Panc1 (cell line): ENCODE measurements around the gene ARHGDIA. TPM values are rescaled to one million over a fixed set of nuclear protein-coding genes. Genes with fewer than 3 reads are reported as not detected.

ENCODE experiments used
- ATAC-seq: fragments of 200-7000 bp; cut with Tn5 transposase; 2 replicates; pipeline ENCODE4 v1.9.1; 2020; ENCODE audit warnings: mild to moderate bottlenecking, moderate library complexity
- BruUV-seq: library from RNA; stranded (reverse); fragments of 400-500 nt; replicated peaks from 2 replicates; lab custom pipeline; 2021; lab: Mats Ljungman, UMichigan
- CTCF ChIA-PET: fragments of 300-600 bp; sonication (Branson Sonifier 250); formaldehyde crosslinking; loops from one replicate; lab custom pipeline; 2022; ENCODE audit warnings: antibody characterized with exemption; lab: Charles Lee
- POLR2A ChIA-PET: fragments of 300-600 bp; sonication (Branson Sonifier 250); formaldehyde crosslinking; loops from one replicate; lab custom pipeline; 2022; ENCODE audit warnings: antibody characterized with exemption; lab: Charles Lee
- DNase-seq: peaks from one replicate; pipeline ENCODE4 v3.0.0-alpha.2; 2010; ENCODE audit warnings: low read depth, low spot score
- H3K27ac ChIP-seq: 2 replicates; pipeline ENCODE4 v1.5.1; 2011; ENCODE audit warnings: mild to moderate bottlenecking, low read length, inconsistent platforms
- H3K27me3 ChIP-seq: fragments of 200-500 bp; sonication (Bioruptor generic); 2 replicates; pipeline ENCODE4 v1.6.0; 2014; ENCODE audit warnings: low read length, inconsistent platforms; ENCODE audit not compliant: control insufficient read depth, insufficient read depth
- H3K36me3 ChIP-seq: fragments of 200-500 bp; sonication (Bioruptor generic); 2 replicates; pipeline ENCODE4 v1.5.1; 2014; ENCODE audit warnings: inconsistent platforms, mild to moderate bottlenecking, low read length, moderate library complexity; ENCODE audit not compliant: control insufficient read depth, insufficient read depth
- H3K4me1 ChIP-seq: 2 replicates; pipeline ENCODE4 v1.5.1; 2011; ENCODE audit warnings: inconsistent platforms, mild to moderate bottlenecking, low read length, moderate library complexity; ENCODE audit not compliant: control insufficient read depth, insufficient read depth
- H3K4me3 ChIP-seq, 2 experiments: 2 replicates each; pipeline ENCODE4 v1.5.1; 2011 to 2012; ENCODE audit warnings: low read depth in 2 of 2, low read length in 2 of 2, mild to moderate bottlenecking in 2 of 2, inconsistent platforms in 1 of 2, moderate library complexity in 1 of 2
- H3K9me3 ChIP-seq: fragments of 200-500 bp; sonication (Bioruptor generic); 2 replicates; pipeline ENCODE4 v1.5.1; 2014; ENCODE audit warnings: low read depth, mild to moderate bottlenecking, inconsistent platforms, low read length, moderate library complexity; ENCODE audit not compliant: control insufficient read depth, insufficient read depth
- CTCF ChIP-seq: fragments of 450-650 bp; IDR thresholded peaks from 2 replicates; pipeline ENCODE4 v1.5.1; 2017; ENCODE audit warnings: mild to moderate bottlenecking
- POLR2AphosphoS5 ChIP-seq: IDR thresholded peaks from 2 replicates; pipeline ENCODE4 v1.6.1; 2012; ENCODE audit warnings: mild to moderate bottlenecking, low read depth, low read length, moderate library complexity
- REST ChIP-seq, 2 experiments: IDR thresholded peaks; 2 replicates each; pipeline ENCODE4 v1.6.1; 2011 to 2012; ENCODE audit warnings: low read depth in 2 of 2, control low read depth in 1 of 2, low read length in 1 of 2, mild to moderate bottlenecking in 1 of 2, moderate library complexity in 1 of 2; ENCODE audit not compliant: insufficient read depth in 1 of 2
- SIN3A ChIP-seq: IDR thresholded peaks from 2 replicates; pipeline ENCODE4 v1.6.1; 2012; ENCODE audit warnings: low read depth, mild to moderate bottlenecking, low read length, moderate library complexity, borderline replicate concordance; ENCODE audit not compliant: insufficient read depth
- TCF7L2 ChIP-seq: IDR thresholded peaks from 2 replicates; pipeline ENCODE4 v1.6.1; 2011; ENCODE audit warnings: mild to moderate bottlenecking, low read depth, low read length, inconsistent platforms
- in situ Hi-C: cut with HindIII; loops from 2 replicates; pipeline ENCODE4 v1.10.0; 2016; ENCODE audit warnings: low sequenced_read_pairs, low pct_unique_long_range_greater_than_20kb
- intact Hi-C: fragments of 100-400 bp; cut with micrococcal nuclease; formaldehyde crosslinking; loops from one replicate; pipeline ENCODE4 v1.10.0; 2022; ENCODE audit not compliant: unreplicated experiment
- total RNA-seq: library from RNA; stranded (reverse); gene quantifications from one replicate; pipeline ENCODE4 v1.2.1, GENCODE V29; 2021; ENCODE audit not compliant: unreplicated experiment

ARHGDIA gene
- total RNA-seq, 1 experiment from 2014 or later = 420 TPM

- no peak overlapping the region for H3K27ac ChIP-seq
- intact Hi-C loops = no loop called here
- DNase-seq = no peak
- in situ Hi-C loops = no loop called here
- ChIA-PET POLR2A (interaction anchor here (0.7 kb wide), 1 partner anchor 22 kb away, joined by 4 read pairs; no protein-coding TSS in a partner anchor), CTCF (interaction anchor here (1.3 kb wide), 1 partner anchor 20 kb away, joined by 9 read pairs; no protein-coding TSS in a partner anchor)
- no peak for ATAC-seq
- TF ChIP-seq CTCF (no peak; the same call in 1 of the 2 replicates), SIN3A (no peak), TCF7L2 (no peak)
- H3K4me1 ChIP-seq = peaks cover 26% of the 10 kb centered on the region
- no TSS peak for BruUV-seq
- H3K27me3 ChIP-seq = no peaks in the 10 kb centered on the region
- H3K9me3 ChIP-seq = no peaks in the 10 kb centered on the region
- H3K4me3 ChIP-seq = no peak overlapping the region
- H3K36me3 ChIP-seq = no peaks in the 10 kb centered on the region
Measured at GRCh38 chr17:81825841-81826466, 45.2 kb downstream of the ARHGDIA start.

- no peak for ATAC-seq
- no peak for DNase-seq
- no peaks in the 10 kb centered on the region for H3K9me3 ChIP-seq
- H3K27ac ChIP-seq = no peak overlapping the region
- H3K4me3 ChIP-seq = no peak overlapping the region
- no peaks in the 10 kb centered on the region for H3K27me3 ChIP-seq
- TF ChIP-seq POLR2AphosphoS5 = no peak
- TF ChIP-seq TCF7L2 = no peak
- TF ChIP-seq CTCF = no peak
- ChIA-PET POLR2A (interaction anchor here (0.6 kb wide), 1 partner anchor 112 kb away, joined by 4 read pairs; no protein-coding TSS in a partner anchor), CTCF (interaction anchor here (0.6 kb wide), 1 partner anchor 440 kb away, joined by 3 read pairs; no protein-coding TSS in a partner anchor)
- no TSS peak for BruUV-seq
- in situ Hi-C loops = no loop called here
- no peaks in the 10 kb centered on the region for H3K36me3 ChIP-seq
- peaks cover 26% of the 10 kb centered on the region for H3K4me1 ChIP-seq
- intact Hi-C loops = no loop called here
Measured at GRCh38 chr17:81824595-81824994, 46.5 kb downstream of the ARHGDIA start.

- POLR2A ChIA-PET = interaction anchor here (0.6 kb wide), 1 partner anchor 112 kb away, joined by 4 read pairs; no protein-coding TSS in a partner anchor
Measured at GRCh38 chr17:81823820-81824550, 47.2 kb downstream of the ARHGDIA start.

More at GRCh38 chr17:81823820-81824550, 47.2 kb downstream of the ARHGDIA start:
- CTCF ChIA-PET = no interaction called here
- ATAC-seq (no peak), DNase-seq (no peak)
- BruUV-seq = no TSS peak
- intact Hi-C loops (no loop called here), in situ Hi-C loops (no loop called here)
- no peaks in the 10 kb centered on the region for H3K36me3 ChIP-seq
- peaks cover 26% of the 10 kb centered on the region for H3K4me1 ChIP-seq
- no peak overlapping the region for H3K4me3 ChIP-seq
- TF ChIP-seq REST (IDR thresholded peaks at IDR 0.05; ENCODE audit: insufficient read depth in 1 of 2, low read depth in 2 of 2, low read length in 1 of 2) = no peak
- no peak for TF ChIP-seq POLR2AphosphoS5
- TF ChIP-seq TCF7L2 = no peak
- no peak for TF ChIP-seq CTCF
- TF ChIP-seq SIN3A = no peak
- H3K27me3 ChIP-seq = no peaks in the 10 kb centered on the region
- H3K27ac ChIP-seq = no peak overlapping the region
- no peaks in the 10 kb centered on the region for H3K9me3 ChIP-seq
